ENCODE data around the gene MS4A3. TPM values are rescaled to one million over a fixed set of nuclear protein-coding genes. Genes with fewer than 3 reads are reported as not detected.

Gene MS4A3
- total RNA-seq, 1 experiment from 2014 or later, result not detected

DNA sequence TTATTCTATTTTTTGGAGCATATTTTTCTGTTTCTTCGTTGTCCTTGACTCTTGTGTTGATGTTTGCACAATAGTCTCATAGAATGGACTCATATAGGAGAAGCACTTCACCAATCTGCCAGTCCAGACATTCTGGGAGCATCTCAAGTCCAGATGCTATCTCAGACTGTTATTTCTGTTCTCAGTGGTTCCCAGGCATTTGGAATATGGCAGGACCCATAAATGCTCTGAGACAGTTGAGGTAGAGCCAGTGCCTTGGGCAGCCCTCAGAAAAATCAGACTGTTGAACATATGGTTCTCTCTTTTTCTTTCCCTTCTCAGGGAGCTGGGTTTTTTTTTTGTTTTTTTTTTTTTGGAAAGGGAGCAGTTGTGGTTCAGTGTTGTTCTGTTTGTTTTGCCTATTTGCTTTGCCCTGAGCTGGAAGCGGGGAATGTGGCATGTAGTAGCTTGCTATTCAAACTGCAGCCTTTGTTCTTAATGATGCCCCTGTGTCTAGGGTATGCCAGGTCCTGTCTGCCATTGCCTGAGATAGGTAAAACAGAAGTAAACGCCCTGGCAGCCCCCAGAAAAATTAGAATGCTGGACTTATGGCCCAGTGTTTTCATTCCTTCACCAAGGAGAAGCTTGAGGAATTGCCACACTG, 28.3 kb downstream of the MS4A3 start:
- ChIA-PET POLR2A (no interaction called here), CTCF (interaction anchor here (1.2 kb wide), 1 partner anchor 46 kb away, joined by 4 read pairs; no protein-coding TSS in a partner anchor)
- H3K27me3 Mint-ChIP-seq (ENCODE audit: insufficient read depth, unreplicated experiment), result peaks cover 25% of the 10 kb centered on the region
- H3K4me1 Mint-ChIP-seq (ENCODE audit: insufficient read depth, unreplicated experiment), result no peaks in the 10 kb centered on the region
- no peak for TF ChIP-seq CTCF (IDR thresholded peaks at IDR 0.05; ENCODE audit: unreplicated experiment)
- BruUV-seq (replicated peaks), result no TSS peak
- no peak for DNase-seq (ENCODE audit: unreplicated experiment)
- H3K4me3 Mint-ChIP-seq (ENCODE audit: unreplicated experiment), result no peak overlapping the region
- H3K36me3 Mint-ChIP-seq (ENCODE audit: insufficient read depth, unreplicated experiment), result no peaks in the 10 kb centered on the region
- no peak overlapping the region for H3K27ac Mint-ChIP-seq (ENCODE audit: low read depth, unreplicated experiment)
- no peaks in the 10 kb centered on the region for H3K9me3 Mint-ChIP-seq (ENCODE audit: unreplicated experiment)
- intact Hi-C loops (cut with micrococcal nuclease), result no loop called here

GRCh38 chr11:60085909-60086308, 29.4 kb downstream of the MS4A3 start:
- intact Hi-C loops (cut with micrococcal nuclease), result no loop called here
- no peak overlapping the region for H3K27ac Mint-ChIP-seq (ENCODE audit: low read depth, unreplicated experiment)
- no TSS peak for BruUV-seq (replicated peaks)
- ChIA-PET POLR2A (no interaction called here), CTCF (no interaction called here)
- H3K27me3 Mint-ChIP-seq (ENCODE audit: insufficient read depth, unreplicated experiment), result peaks cover 25% of the 10 kb centered on the region
- no peaks in the 10 kb centered on the region for H3K9me3 Mint-ChIP-seq (ENCODE audit: unreplicated experiment)
- no peak overlapping the region for H3K4me3 Mint-ChIP-seq (ENCODE audit: unreplicated experiment)
- H3K36me3 Mint-ChIP-seq (ENCODE audit: insufficient read depth, unreplicated experiment), result no peaks in the 10 kb centered on the region
- TF ChIP-seq CTCF (IDR thresholded peaks at IDR 0.05; ENCODE audit: unreplicated experiment), result no peak
- DNase-seq (ENCODE audit: unreplicated experiment), result no peak
- no peaks in the 10 kb centered on the region for H3K4me1 Mint-ChIP-seq (ENCODE audit: insufficient read depth, unreplicated experiment)

GRCh38 chr11:60087239-60087638, 30.8 kb downstream of the MS4A3 start:
- no TSS peak for BruUV-seq (replicated peaks)
- no peak for DNase-seq (ENCODE audit: unreplicated experiment)
- no peaks in the 10 kb centered on the region for H3K36me3 Mint-ChIP-seq (ENCODE audit: insufficient read depth, unreplicated experiment)
- no peak overlapping the region for H3K4me3 Mint-ChIP-seq (ENCODE audit: unreplicated experiment)
- ChIA-PET POLR2A (no interaction called here), CTCF (no interaction called here)
- no peaks in the 10 kb centered on the region for H3K4me1 Mint-ChIP-seq (ENCODE audit: insufficient read depth, unreplicated experiment)
- no peak for TF ChIP-seq CTCF (IDR thresholded peaks at IDR 0.05; ENCODE audit: unreplicated experiment)
- no peaks in the 10 kb centered on the region for H3K9me3 Mint-ChIP-seq (ENCODE audit: unreplicated experiment)
- H3K27ac Mint-ChIP-seq (ENCODE audit: low read depth, unreplicated experiment), result no peak overlapping the region
- peaks cover 25% of the 10 kb centered on the region for H3K27me3 Mint-ChIP-seq (ENCODE audit: insufficient read depth, unreplicated experiment)
- intact Hi-C loops (cut with micrococcal nuclease), result no loop called here

GRCh38 chr11:60088364-60088763, 31.9 kb downstream of the MS4A3 start, which contains the start of gene MS4A2:
Gene MS4A2 (plus strand): TSS chr11:60088664. CDS start chr11:60088766, 102 bp downstream.
- Mint-ChIP-seq H3K36me3 (ENCODE audit: insufficient read depth, unreplicated experiment) (no peaks in the 10 kb centered on the region), H3K4me3 (ENCODE audit: unreplicated experiment) (no peak within 1 kb of the TSS), H3K27me3 (ENCODE audit: insufficient read depth, unreplicated experiment) (peaks cover 23% of the 10 kb centered on the region), H3K27ac (ENCODE audit: low read depth, unreplicated experiment) (no peak within 1 kb of the TSS), H3K4me1 (ENCODE audit: insufficient read depth, unreplicated experiment) (no peaks in the 10 kb centered on the region), H3K9me3 (ENCODE audit: unreplicated experiment) (no peaks in the 10 kb centered on the region)
- POLR2A ChIA-PET, result no interaction called here
- CTCF ChIA-PET, result interaction anchor here (0.6 kb wide), 1 partner anchor 14 kb away, joined by 3 read pairs; no protein-coding TSS in a partner anchor
- no peak for TF ChIP-seq CTCF (IDR thresholded peaks at IDR 0.05; ENCODE audit: unreplicated experiment)
- no TSS peak for BruUV-seq (replicated peaks)
- intact Hi-C loops (cut with micrococcal nuclease), result no loop called here
- DNase-seq (ENCODE audit: unreplicated experiment), result no peak

All from MCF 10A (cell line).